DMS53 (cell line): ENCODE measurements around the gene CD151.

Experiments used
- DNase-seq: peaks from one replicate; lab custom pipeline; 2025; lab: John Stamatoyannopoulos, UW

Gene CD151

GRCh38 chr11:858053-858761 is 25.5 kb downstream of the CD151 start:
- no peak for DNase-seq

DNA sequence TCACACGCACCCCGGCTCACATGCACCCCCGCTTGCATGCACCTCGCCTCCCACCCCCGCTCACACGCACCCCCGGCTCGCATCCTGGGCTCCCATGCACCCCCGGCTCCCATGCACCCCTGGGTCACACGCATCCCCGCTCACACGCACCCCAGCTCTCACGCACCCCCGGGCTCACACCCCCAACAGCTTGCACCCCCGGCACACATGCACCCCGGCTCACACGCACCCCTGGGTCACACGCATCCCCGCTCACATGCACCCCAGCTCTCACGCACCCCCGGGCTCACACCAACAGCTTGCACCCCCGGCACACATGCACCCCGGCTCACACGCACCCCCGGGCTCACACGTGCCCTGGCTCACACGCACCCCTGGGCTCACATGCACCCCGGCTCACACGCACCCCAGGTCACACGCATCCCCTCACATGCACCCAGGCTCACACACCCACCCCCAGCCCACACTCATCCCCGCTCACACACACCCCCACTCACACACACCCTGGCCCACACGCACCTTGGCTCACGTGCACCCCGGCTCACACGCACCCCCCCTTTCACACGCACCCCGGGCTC is 26.1 kb downstream of the CD151 start:
- no peak for DNase-seq

DNA sequence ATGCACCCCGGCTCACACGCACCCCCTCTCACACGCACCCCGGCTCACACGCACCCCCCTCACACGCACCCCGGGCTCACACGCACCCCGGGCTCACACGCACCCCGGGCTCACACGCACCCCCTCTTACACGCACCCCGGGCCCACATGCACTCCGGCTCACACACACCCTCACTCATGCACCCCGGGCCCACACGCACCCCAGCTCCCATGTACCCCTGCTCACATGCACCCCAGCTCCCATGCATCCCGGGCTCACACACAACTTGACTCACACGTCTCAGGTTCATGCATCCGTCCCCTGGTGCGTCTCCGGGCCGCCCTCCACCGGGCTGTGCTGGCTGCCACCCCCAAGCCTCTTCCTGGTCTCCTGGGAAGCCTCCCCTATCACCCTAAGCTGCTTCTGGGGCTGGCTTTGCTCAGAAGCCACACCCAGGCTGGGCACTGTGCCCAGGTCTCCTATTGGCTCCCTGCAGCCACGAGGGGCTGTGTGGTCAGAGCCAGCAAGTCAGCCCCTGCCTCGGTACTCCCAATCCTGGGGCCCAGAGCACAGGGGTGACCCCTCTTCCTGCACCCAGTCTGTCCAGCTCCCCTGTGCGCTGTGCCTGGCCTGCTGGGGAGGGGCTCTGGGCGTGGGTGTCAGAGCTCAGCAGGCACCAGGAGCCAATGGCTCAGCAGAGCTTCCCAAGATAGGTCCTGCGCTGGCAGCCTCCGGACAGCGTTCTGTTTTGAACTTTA is 26.8 kb downstream of the CD151 start:
- DNase-seq, result peak; percentile 75

GRCh38 chr11:860234-861104 is 27.7 kb downstream of the CD151 start:
- no peak for DNase-seq

- no peak for DNase-seq
Observed at GRCh38 chr11:861105-861479, 28.3 kb downstream of the CD151 start.

GRCh38 chr11:862081-862661 is 29.4 kb downstream of the CD151 start:
- DNase-seq, result no peak

DNA sequence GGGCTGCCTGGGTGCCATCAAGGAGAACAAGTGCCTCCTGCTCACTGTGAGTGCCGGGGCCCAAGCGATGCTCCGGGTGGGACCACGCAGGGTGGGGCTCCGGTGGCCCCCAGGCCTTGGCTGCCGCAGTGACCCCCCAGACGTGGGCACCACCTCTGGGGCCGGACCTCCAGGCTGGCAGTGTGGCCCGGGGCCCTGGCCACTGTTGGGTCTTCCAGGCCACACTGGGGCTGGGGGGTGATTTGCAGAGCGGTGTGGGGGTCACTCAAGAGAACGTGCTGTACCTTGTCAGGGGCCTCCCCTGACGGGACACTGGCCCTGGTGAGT is 29.9 kb downstream of the CD151 start:
- no peak for DNase-seq

GRCh38 chr11:863023-863909 is 30.5 kb downstream of the CD151 start:
- no peak for DNase-seq

GRCh38 chr11:863910-864827 is 31.4 kb downstream of the CD151 start:
- no peak for DNase-seq

- DNase-seq, result no peak
Observed at GRCh38 chr11:864898-865297, 32.1 kb downstream of the CD151 start.

DNA sequence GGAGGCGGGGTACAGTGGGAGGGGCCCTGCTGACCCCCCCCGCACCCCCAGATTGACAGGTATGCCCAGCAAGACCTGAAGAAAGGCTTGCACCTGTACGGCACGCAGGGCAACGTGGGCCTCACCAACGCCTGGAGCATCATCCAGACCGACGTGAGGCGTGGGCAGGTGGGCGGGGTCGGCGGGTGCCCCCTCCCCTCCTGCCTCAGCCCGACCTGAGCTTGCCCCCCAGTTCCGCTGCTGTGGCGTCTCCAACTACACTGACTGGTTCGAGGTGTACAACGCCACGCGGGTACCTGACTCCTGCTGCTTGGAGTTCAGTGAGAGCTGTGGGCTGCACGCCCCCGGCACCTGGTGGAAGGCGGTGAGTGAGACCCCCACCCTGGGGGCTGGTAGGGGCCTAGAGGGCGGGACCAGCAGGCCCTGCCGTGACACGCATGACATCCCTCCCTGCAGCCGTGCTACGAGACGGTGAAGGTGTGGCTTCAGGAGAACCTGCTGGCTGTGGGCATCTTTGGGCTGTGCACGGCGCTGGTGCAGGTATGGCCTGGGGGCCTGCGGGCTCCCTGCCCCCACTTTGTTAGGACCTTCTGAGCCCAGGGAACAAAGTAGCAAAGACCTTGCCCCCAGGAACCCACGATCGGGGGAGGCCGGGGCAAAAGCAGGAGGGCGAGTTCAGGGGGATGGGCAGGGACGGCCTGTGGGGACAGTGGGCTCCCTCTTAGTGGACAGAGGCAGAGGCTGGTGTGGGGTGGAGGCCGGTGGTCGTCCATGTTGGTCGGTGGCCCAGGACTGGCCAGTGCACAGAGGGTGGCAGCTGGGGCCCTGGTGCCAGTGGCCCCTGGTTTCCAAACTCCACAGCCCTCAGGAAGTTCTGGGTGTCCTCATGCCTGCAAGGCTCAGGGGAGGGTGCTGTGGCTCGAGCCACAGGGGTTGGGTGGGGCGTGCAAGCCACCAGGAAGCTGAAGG is 33.0 kb downstream of the CD151 start:
- DNase-seq, result no peak

- DNase-seq, result no peak
Observed at GRCh38 chr11:866481-866880, 33.7 kb downstream of the CD151 start.

GRCh38 chr11:867856-868358 is 35.2 kb downstream of the CD151 start:
- no peak for DNase-seq

GRCh38 chr11:868394-868793 is 35.6 kb downstream of the CD151 start:
- peak; percentile 57 for DNase-seq

DNA sequence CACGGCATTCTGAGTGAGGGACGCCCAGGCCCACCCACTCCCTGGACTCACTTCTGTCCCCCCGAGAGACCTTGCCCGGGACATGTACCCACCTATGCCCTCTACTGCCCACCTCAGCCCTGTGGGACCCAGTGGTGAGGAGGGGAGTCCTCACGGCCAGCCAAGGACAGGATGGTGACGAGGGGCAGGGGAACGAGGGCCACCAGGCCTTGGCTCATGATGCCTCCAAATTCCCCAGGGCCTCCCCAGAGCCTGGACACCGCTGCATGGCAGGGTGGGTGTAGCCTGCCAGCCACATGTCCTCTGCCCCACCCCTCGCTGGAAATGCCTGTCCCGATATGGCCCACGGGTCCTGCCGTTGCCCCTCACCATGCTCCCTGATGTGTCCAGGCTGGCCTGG is 36.0 kb downstream of the CD151 start:
- DNase-seq, result no peak

GRCh38 chr11:869399-870126 is 36.8 kb downstream of the CD151 start:
- no peak for DNase-seq

DNA sequence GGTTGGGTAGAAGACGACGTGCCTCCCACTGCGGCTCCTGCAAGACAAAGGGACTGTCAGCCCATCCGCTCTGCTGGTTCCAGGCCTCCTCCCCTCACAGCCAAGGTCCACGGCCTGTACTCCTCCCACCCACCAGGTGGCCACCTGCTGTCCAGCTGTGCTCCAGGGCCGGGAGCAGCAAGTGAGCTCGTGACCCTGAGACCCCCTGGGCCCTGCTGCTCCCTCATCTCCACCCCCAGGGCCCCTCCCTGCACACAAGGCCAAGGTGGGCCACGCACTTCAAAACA is 37.3 kb downstream of the CD151 start:
- DNase-seq, result peak; percentile 56

GRCh38 chr11:870418-870817 is 37.7 kb downstream of the CD151 start:
- DNase-seq, result no peak
